Panc1 (cell line): ENCODE measurements around the gene DNM3.

Experiments
- POLR2AphosphoS5 ChIP-seq: IDR thresholded peaks from 2 replicates; pipeline ENCODE4 v1.6.1; 2012; ENCODE audit warnings: mild to moderate bottlenecking, low read depth, low read length, moderate library complexity
- SIN3A ChIP-seq: IDR thresholded peaks from 2 replicates; pipeline ENCODE4 v1.6.1; 2012; ENCODE audit warnings: low read depth, mild to moderate bottlenecking, low read length, moderate library complexity, borderline replicate concordance; ENCODE audit not compliant: insufficient read depth
- TCF7L2 ChIP-seq: IDR thresholded peaks from 2 replicates; pipeline ENCODE4 v1.6.1; 2011; ENCODE audit warnings: mild to moderate bottlenecking, low read depth, low read length, inconsistent platforms
- TF ChIP-seq, protein P1 (sequence below): fragments of 450-650 bp; IDR thresholded peaks from 2 replicates; pipeline ENCODE4 v1.5.1; 2017; ENCODE audit warnings: mild to moderate bottlenecking
- TF ChIP-seq, protein P2 (sequence below), 2 experiments: IDR thresholded peaks; 2 replicates each; pipeline ENCODE4 v1.6.1; 2011 to 2012; ENCODE audit warnings: low read depth in 2 of 2, control low read depth in 1 of 2, low read length in 1 of 2, mild to moderate bottlenecking in 1 of 2, moderate library complexity in 1 of 2; ENCODE audit not compliant: insufficient read depth in 1 of 2

- TF ChIP-seq, protein P1, sequence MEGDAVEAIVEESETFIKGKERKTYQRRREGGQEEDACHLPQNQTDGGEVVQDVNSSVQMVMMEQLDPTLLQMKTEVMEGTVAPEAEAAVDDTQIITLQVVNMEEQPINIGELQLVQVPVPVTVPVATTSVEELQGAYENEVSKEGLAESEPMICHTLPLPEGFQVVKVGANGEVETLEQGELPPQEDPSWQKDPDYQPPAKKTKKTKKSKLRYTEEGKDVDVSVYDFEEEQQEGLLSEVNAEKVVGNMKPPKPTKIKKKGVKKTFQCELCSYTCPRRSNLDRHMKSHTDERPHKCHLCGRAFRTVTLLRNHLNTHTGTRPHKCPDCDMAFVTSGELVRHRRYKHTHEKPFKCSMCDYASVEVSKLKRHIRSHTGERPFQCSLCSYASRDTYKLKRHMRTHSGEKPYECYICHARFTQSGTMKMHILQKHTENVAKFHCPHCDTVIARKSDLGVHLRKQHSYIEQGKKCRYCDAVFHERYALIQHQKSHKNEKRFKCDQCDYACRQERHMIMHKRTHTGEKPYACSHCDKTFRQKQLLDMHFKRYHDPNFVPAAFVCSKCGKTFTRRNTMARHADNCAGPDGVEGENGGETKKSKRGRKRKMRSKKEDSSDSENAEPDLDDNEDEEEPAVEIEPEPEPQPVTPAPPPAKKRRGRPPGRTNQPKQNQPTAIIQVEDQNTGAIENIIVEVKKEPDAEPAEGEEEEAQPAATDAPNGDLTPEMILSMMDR = no peak
- TF ChIP-seq TCF7L2 (no peak), POLR2AphosphoS5 (no peak), SIN3A (no peak)
- TF ChIP-seq, protein P2, sequence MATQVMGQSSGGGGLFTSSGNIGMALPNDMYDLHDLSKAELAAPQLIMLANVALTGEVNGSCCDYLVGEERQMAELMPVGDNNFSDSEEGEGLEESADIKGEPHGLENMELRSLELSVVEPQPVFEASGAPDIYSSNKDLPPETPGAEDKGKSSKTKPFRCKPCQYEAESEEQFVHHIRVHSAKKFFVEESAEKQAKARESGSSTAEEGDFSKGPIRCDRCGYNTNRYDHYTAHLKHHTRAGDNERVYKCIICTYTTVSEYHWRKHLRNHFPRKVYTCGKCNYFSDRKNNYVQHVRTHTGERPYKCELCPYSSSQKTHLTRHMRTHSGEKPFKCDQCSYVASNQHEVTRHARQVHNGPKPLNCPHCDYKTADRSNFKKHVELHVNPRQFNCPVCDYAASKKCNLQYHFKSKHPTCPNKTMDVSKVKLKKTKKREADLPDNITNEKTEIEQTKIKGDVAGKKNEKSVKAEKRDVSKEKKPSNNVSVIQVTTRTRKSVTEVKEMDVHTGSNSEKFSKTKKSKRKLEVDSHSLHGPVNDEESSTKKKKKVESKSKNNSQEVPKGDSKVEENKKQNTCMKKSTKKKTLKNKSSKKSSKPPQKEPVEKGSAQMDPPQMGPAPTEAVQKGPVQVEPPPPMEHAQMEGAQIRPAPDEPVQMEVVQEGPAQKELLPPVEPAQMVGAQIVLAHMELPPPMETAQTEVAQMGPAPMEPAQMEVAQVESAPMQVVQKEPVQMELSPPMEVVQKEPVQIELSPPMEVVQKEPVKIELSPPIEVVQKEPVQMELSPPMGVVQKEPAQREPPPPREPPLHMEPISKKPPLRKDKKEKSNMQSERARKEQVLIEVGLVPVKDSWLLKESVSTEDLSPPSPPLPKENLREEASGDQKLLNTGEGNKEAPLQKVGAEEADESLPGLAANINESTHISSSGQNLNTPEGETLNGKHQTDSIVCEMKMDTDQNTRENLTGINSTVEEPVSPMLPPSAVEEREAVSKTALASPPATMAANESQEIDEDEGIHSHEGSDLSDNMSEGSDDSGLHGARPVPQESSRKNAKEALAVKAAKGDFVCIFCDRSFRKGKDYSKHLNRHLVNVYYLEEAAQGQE (IDR thresholded peaks at IDR 0.05; ENCODE audit: insufficient read depth in 1 of 2, low read depth in 2 of 2, low read length in 1 of 2) = no peak
Observed at GRCh38 chr1:171855381-171855780, 14.1 kb downstream of the DNM3 start.
